ENCODE measurements around the gene C11orf68. TPM values are rescaled to one million over a fixed set of nuclear protein-coding genes. Genes with fewer than 3 reads are reported as not detected.
A peak's percentile ranks its signal among the peaks of the same experiment; 100 is the strongest.

Gene C11orf68
- total RNA-seq, 2 donors from 2014 or later = 26.6 to 29.0 TPM

GRCh38 chr11:65921876-65922275 is 3.0 kb upstream of the C11orf68 start:
- H3K27me3 ChIP-seq = no peaks in the 10 kb centered on the region
- H3K4me3 ChIP-seq = no peak overlapping the region
- no peaks in the 10 kb centered on the region for H3K36me3 ChIP-seq
- H3K4me1 ChIP-seq = peaks cover 21% of the 10 kb centered on the region
- DNase-seq = no peak
- H3K9ac ChIP-seq (ENCODE audit: low read depth in 2 of 2, low read length in 2 of 2) = no peak overlapping the region
- no peaks in the 10 kb centered on the region for H3K9me3 ChIP-seq
- no peak overlapping the region for H3K27ac ChIP-seq
- TF ChIP-seq, protein P1, sequence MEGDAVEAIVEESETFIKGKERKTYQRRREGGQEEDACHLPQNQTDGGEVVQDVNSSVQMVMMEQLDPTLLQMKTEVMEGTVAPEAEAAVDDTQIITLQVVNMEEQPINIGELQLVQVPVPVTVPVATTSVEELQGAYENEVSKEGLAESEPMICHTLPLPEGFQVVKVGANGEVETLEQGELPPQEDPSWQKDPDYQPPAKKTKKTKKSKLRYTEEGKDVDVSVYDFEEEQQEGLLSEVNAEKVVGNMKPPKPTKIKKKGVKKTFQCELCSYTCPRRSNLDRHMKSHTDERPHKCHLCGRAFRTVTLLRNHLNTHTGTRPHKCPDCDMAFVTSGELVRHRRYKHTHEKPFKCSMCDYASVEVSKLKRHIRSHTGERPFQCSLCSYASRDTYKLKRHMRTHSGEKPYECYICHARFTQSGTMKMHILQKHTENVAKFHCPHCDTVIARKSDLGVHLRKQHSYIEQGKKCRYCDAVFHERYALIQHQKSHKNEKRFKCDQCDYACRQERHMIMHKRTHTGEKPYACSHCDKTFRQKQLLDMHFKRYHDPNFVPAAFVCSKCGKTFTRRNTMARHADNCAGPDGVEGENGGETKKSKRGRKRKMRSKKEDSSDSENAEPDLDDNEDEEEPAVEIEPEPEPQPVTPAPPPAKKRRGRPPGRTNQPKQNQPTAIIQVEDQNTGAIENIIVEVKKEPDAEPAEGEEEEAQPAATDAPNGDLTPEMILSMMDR (IDR thresholded peaks at IDR 0.05) = no peak
- intact Hi-C loops (cut with DNase I) = no loop called here

DNA sequence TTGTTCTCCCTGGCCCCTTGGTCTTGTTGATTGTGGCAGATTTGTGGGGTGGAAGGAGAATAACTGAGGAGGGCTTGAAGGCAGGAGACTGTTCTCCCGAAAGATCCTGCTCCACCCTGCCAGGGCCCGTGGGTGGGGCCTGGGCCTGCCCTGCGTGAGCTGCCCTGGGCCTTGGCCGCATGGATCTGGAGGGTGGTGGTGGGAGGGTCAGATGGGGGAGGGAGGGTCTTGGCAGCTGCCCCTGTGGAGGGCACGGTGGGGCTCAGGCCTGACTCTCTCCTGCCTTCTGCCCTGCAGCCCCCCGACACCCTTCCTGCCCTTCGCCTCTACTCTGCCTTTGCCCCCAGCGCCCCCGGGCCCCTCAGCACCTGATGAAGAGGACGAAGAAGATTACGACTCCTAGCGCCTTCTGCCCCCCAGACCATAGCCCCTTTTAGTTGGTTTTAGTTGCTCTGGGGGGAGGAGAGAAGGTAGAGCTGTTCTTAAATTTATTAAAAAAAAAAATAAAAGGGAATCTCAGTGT is 2.2 kb upstream of the C11orf68 start:
- H3K27ac ChIP-seq = no peak overlapping the region
- TF ChIP-seq, protein P1 (IDR thresholded peaks at IDR 0.05) = no peak
- DNase-seq = no peak
- intact Hi-C loops (cut with DNase I) = no loop called here
- H3K27me3 ChIP-seq = no peaks in the 10 kb centered on the region
- H3K4me3 ChIP-seq = no peak overlapping the region
- no peaks in the 10 kb centered on the region for H3K36me3 ChIP-seq
- H3K9me3 ChIP-seq = no peaks in the 10 kb centered on the region
- H3K9ac ChIP-seq (ENCODE audit: low read depth in 2 of 2, low read length in 2 of 2) = no peak overlapping the region
- H3K4me1 ChIP-seq = peaks cover 22% of the 10 kb centered on the region

DNA sequence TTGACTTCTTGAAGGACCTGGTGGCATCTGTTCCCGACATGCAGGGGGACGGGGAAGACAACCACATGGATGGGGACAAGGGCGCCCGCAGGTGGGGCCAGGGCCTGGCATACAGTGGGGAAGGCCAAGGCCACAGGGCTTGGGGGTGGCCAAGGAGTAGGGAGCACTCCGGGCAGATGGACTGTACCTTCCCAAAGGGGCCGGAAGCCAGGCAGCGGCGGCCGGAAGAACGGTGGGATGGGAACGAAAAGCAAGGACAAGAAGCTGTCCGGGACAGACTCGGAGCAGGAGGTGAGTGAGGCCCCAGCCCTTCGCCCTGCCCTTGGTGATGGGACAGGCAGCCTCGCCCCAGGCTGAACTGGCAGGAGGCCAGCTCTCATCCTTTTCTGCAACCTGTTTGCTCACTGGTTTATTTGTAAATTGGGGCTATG is 1.5 kb upstream of the C11orf68 start:
- TF ChIP-seq, protein P1 (IDR thresholded peaks at IDR 0.05) = no peak
- Histone ChIP-seq H3K9ac (ENCODE audit: low read depth in 2 of 2, low read length in 2 of 2) (peak overlapping the region; percentile 70 to 81), H3K4me3 (peak overlapping the region; percentile 98), H3K9me3 (no peaks in the 10 kb centered on the region), H3K27ac (no peak overlapping the region), H3K27me3 (no peaks in the 10 kb centered on the region), H3K4me1 (peaks cover 23% of the 10 kb centered on the region), H3K36me3 (no peaks in the 10 kb centered on the region)
- DNase-seq = peak; percentile 41
- intact Hi-C loops (cut with DNase I) = no loop called here

- no peaks in the 10 kb centered on the region for H3K9me3 ChIP-seq
- peaks cover 26% of the 10 kb centered on the region for H3K4me1 ChIP-seq
- peak overlapping the region; percentile 87 for H3K27ac ChIP-seq
- intact Hi-C loops (cut with DNase I) = no loop called here
- no peaks in the 10 kb centered on the region for H3K27me3 ChIP-seq
- peak overlapping the region; percentile 70 to 81 for H3K9ac ChIP-seq (ENCODE audit: low read depth in 2 of 2, low read length in 2 of 2)
- DNase-seq = no peak
- peak overlapping the region; percentile 98 for H3K4me3 ChIP-seq
- no peaks in the 10 kb centered on the region for H3K36me3 ChIP-seq
- TF ChIP-seq, protein P1 (IDR thresholded peaks at IDR 0.05) = no peak
These were observed 910 bp upstream of the C11orf68 start for GRCh38 chr11:65919573-65920371.

DNA sequence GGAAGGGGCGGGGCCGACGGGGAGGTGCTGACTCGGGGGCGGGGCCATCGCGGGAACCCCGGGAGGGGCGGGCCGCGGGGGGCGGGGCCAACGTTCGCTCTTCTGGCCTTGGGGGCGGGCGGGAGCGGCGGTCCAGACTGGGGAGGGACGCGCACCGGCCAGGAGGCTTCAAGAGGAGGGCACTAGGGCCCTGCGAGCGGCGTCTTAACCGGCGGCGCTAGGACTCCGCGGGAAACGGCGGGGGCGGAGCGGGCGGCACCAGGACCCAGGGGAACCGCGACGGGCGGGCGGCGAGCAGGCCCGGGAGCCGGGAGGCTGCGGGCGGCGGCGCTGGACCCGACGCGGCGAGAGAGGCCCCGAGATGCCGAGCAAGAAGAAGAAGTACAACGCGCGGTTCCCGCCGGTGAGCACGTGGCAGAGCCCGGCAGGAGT is 295 bp upstream of the C11orf68 start, which contains the start of gene DRAP1:
Gene DRAP1, plus strand, starts transcription at position 286 of the 432 bp plus-strand sequence. Its CDS starts 76 bp downstream, at position 362.
- TF ChIP-seq, protein P1 (IDR thresholded peaks at IDR 0.05) = no peak
- H3K36me3 ChIP-seq = no peaks in the 10 kb centered on the region
- no peaks in the 10 kb centered on the region for H3K27me3 ChIP-seq
- peak within 1 kb of the TSS; percentile 98 for H3K4me3 ChIP-seq
- no peaks in the 10 kb centered on the region for H3K9me3 ChIP-seq
- H3K9ac ChIP-seq (ENCODE audit: low read depth in 2 of 2, low read length in 2 of 2) = peak within 1 kb of the TSS; percentile 70 to 94
- DNase-seq = peak; percentile 98
- H3K27ac ChIP-seq = peak within 1 kb of the TSS; percentile 87
- intact Hi-C loops (cut with DNase I) = no loop called here
- peaks cover 26% of the 10 kb centered on the region for H3K4me1 ChIP-seq
